Measurements from ENCODE around the gene TINCR.

DNA sequence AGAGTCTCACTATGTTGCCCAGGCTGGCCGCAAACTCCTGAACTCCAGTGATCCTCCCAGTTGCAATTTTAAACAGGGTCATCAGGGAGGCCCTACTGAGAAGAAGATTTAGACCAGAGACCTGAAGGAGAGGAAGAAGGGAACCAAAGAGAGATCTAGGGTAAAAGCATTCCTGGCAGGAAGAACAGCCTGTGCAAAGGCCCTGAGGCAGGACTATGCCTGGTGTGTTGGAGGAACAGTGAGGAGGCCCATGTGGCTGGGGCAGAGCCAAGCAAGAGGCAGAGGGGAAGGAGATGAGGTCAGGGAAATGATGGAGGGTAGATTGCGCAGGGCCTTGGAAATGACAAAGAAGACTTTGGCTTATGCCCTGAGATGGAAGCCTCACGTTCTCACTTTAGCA, 34.5 kb downstream of the TINCR start:
- TF ChIP-seq ZNF384 (IDR thresholded peaks at IDR 0.05), result no peak
- TF ChIP-seq BHLHE40 (IDR thresholded peaks at IDR 0.05; ENCODE audit: borderline replicate concordance), result no peak
- TF ChIP-seq FOXM1 (IDR thresholded peaks at IDR 0.05; ENCODE audit: borderline replicate concordance), result no peak
- no peak for TF ChIP-seq LEF1 (IDR thresholded peaks at IDR 0.05; ENCODE audit: borderline replicate concordance)
- TF ChIP-seq FOXK2 (IDR thresholded peaks at IDR 0.05), result no peak
- TF ChIP-seq, protein P1, sequence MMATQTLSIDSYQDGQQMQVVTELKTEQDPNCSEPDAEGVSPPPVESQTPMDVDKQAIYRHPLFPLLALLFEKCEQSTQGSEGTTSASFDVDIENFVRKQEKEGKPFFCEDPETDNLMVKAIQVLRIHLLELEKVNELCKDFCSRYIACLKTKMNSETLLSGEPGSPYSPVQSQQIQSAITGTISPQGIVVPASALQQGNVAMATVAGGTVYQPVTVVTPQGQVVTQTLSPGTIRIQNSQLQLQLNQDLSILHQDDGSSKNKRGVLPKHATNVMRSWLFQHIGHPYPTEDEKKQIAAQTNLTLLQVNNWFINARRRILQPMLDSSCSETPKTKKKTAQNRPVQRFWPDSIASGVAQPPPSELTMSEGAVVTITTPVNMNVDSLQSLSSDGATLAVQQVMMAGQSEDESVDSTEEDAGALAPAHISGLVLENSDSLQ (IDR thresholded peaks at IDR 0.05), result no peak

Measured in HEK293T (cell line).